SK-N-DZ (cell line): Measurements from ENCODE around the gene MVK.

ENCODE experiments used
- DNase-seq: peaks from one replicate; pipeline ENCODE4 v3.0.0-alpha.2; 2015; ENCODE audit warnings: low spot score

MVK gene

GRCh38 chr12:109544955-109545531 is 28.6 kb upstream of the MVK start:
- no peak for DNase-seq

GRCh38 chr12:109545826-109546225 is 27.8 kb upstream of the MVK start:
- DNase-seq, result no peak

GRCh38 chr12:109547286-109547685 is 26.3 kb upstream of the MVK start:
- DNase-seq, result no peak

- DNase-seq, result no peak
Measured at GRCh38 chr12:109548258-109548657, 25.3 kb upstream of the MVK start.

GRCh38 chr12:109549613-109550270 is 23.9 kb upstream of the MVK start:
- no peak for DNase-seq

- no peak for DNase-seq
Measured at GRCh38 chr12:109550281-109550680, 23.3 kb upstream of the MVK start.

- DNase-seq, result no peak
Measured at GRCh38 chr12:109551108-109551507, 22.5 kb upstream of the MVK start.

- DNase-seq, result no peak
Measured at GRCh38 chr12:109552971-109553370, 20.6 kb upstream of the MVK start.

GRCh38 chr12:109553483-109553882 is 20.1 kb upstream of the MVK start:
- DNase-seq, result no peak

- no peak for DNase-seq
Measured at GRCh38 chr12:109553906-109554500, 19.6 kb upstream of the MVK start.

GRCh38 chr12:109554761-109555160 is 18.8 kb upstream of the MVK start:
- no peak for DNase-seq

GRCh38 chr12:109555431-109556315 is 17.9 kb upstream of the MVK start:
- no peak for DNase-seq

GRCh38 chr12:109557200-109557599 is 16.4 kb upstream of the MVK start:
- DNase-seq, result no peak

GRCh38 chr12:109557805-109558204 is 15.8 kb upstream of the MVK start:
- no peak for DNase-seq

- DNase-seq, result no peak
Measured at GRCh38 chr12:109558374-109559199, 15.0 kb upstream of the MVK start.

GRCh38 chr12:109559200-109559505 is 14.4 kb upstream of the MVK start:
- no peak for DNase-seq

GRCh38 chr12:109559601-109560000 is 14.0 kb upstream of the MVK start:
- DNase-seq, result no peak

GRCh38 chr12:109560867-109561710 is 12.5 kb upstream of the MVK start:
- DNase-seq, result no peak

- no peak for DNase-seq
Measured at GRCh38 chr12:109561711-109562030, 11.9 kb upstream of the MVK start.

- DNase-seq, result no peak
Measured at GRCh38 chr12:109562871-109563270, 10.7 kb upstream of the MVK start.
